Liver (tissue), 9 donors: ENCODE results near the gene WEE1. TPM values are rescaled to one million over a fixed set of nuclear protein-coding genes. Genes with fewer than 3 reads are reported as not detected.

Experiments
- DNase-seq: peaks from one replicate; pipeline ENCODE4 v3.0.0-alpha.2; 2017; ENCODE audit warnings: low spot score
- H3K27ac ChIP-seq, 2 donors: one replicate each; pipeline ENCODE4 v1.7.0; 2013; ENCODE audit warnings: inconsistent platforms in 2 of 2, low read length in 2 of 2, control low read depth in 1 of 2, low read depth in 1 of 2, mild to moderate bottlenecking in 1 of 2
- H3K27me3 ChIP-seq, 4 donors: one replicate each; pipeline versions ENCODE4 v1.6.1 to v1.7.0; 2013; ENCODE audit warnings: low read length in 3 of 4, inconsistent platforms in 1 of 4, mild to moderate bottlenecking in 1 of 4, moderate library complexity in 1 of 4; ENCODE audit not compliant: control insufficient read depth in 4 of 4, insufficient read depth in 4 of 4
- H3K36me3 ChIP-seq, 4 donors: one replicate each; pipeline versions ENCODE4 v1.6.1 to v1.7.0; 2013; ENCODE audit warnings: low read length in 3 of 4, mild to moderate bottlenecking in 3 of 4, low read depth in 1 of 4, moderate library complexity in 1 of 4; ENCODE audit not compliant: control insufficient read depth in 4 of 4, insufficient read depth in 3 of 4
- H3K4me1 ChIP-seq, 4 donors: one replicate each; pipeline versions ENCODE4 v1.6.1 to v1.7.0; 2013; ENCODE audit warnings: low read length in 3 of 4, mild to moderate bottlenecking in 3 of 4, moderate library complexity in 1 of 4; ENCODE audit not compliant: control insufficient read depth in 4 of 4, insufficient read depth in 4 of 4
- H3K4me3 ChIP-seq, 3 donors: one replicate each; pipeline versions ENCODE4 v1.6.1 to v1.7.0; 2013; ENCODE audit warnings: low read length in 3 of 3, control low read depth in 1 of 3, low read depth in 1 of 3, mild to moderate bottlenecking in 1 of 3
- H3K9ac ChIP-seq, 2 donors: one replicate each; pipeline ENCODE4 v1.7.0; 2013; ENCODE audit warnings: low read length in 2 of 2, mild to moderate bottlenecking in 2 of 2, moderate library complexity in 2 of 2, control low read depth in 1 of 2, low read depth in 1 of 2
- H3K9me3 ChIP-seq, 4 donors: one replicate each; pipeline versions ENCODE4 v1.6.1 to v1.7.0; 2013; ENCODE audit warnings: low read length in 3 of 4; ENCODE audit not compliant: control insufficient read depth in 4 of 4
- EGR1 ChIP-seq, 2 donors: IDR thresholded peaks; 2 replicates each; pipeline ENCODE4 v1.6.1; 2016 to 2018; ENCODE audit warnings: antibody characterized with exemption in 2 of 2, low read depth in 2 of 2
- FOXA1 ChIP-seq: IDR thresholded peaks from 2 replicates; pipeline ENCODE4 v1.6.1; 2016; ENCODE audit warnings: antibody characterized with exemption
- FOXA2 ChIP-seq: IDR thresholded peaks from 2 replicates; pipeline ENCODE4 v1.6.1; 2016; ENCODE audit warnings: antibody characterized with exemption
- GABPA ChIP-seq, 2 donors: IDR thresholded peaks in 1 of 2; conservative IDR thresholded peaks in 1 of 2; 2 replicates each; pipeline ENCODE4 v1.6.1; 2016; ENCODE audit warnings: antibody characterized with exemption in 2 of 2, mild to moderate bottlenecking in 1 of 2, moderate library complexity in 1 of 2
- HNF4A ChIP-seq, 2 donors: conservative IDR thresholded peaks; 2 replicates each; pipeline ENCODE4 v1.6.1; 2016; ENCODE audit warnings: antibody characterized with exemption in 2 of 2, mild to moderate bottlenecking in 2 of 2
- HNF4G ChIP-seq: IDR thresholded peaks from 2 replicates; pipeline ENCODE4 v1.6.1; 2016; ENCODE audit warnings: antibody characterized with exemption
- NR2F2 ChIP-seq: IDR thresholded peaks from 2 replicates; pipeline ENCODE4 v1.6.1; 2016; ENCODE audit warnings: antibody characterized with exemption
- RAD21 ChIP-seq, 2 donors: IDR thresholded peaks; 2 replicates each; pipeline ENCODE4 v1.6.1; 2016; ENCODE audit warnings: antibody characterized with exemption in 2 of 2, mild to moderate bottlenecking in 2 of 2
- RXRA ChIP-seq, 2 donors: IDR thresholded peaks; 2 replicates each; pipeline ENCODE4 v1.6.1; 2017 to 2018; ENCODE audit warnings: antibody characterized with exemption in 2 of 2, mild to moderate bottlenecking in 1 of 2
- SP1 ChIP-seq: IDR thresholded peaks from 2 replicates; pipeline ENCODE4 v1.6.1; 2018; ENCODE audit warnings: antibody characterized with exemption, mild to moderate bottlenecking
- TAF1 ChIP-seq: conservative IDR thresholded peaks from 2 replicates; pipeline ENCODE4 v1.6.1; 2016; ENCODE audit warnings: antibody characterized with exemption, mild to moderate bottlenecking
- YY1 ChIP-seq: IDR thresholded peaks from 2 replicates; pipeline ENCODE4 v1.6.1; 2016; ENCODE audit warnings: antibody characterized with exemption, mild to moderate bottlenecking
- WGBS: extraction: QIAGEN DNeasy Blood & Tissue Kit; methylation state at CpG from one replicate; pipeline ENCODE4 v1.1.7; 2013; 5-methylcytosine and 5-hydroxymethylcytosine counted together
- polyA plus RNA-seq, 2 donors: library from polyadenylated mRNA; stranded (reverse) in 1 of 2; unstranded in 1 of 2; fragments of 200-250 nt in 1 of 2; fragments of >200 nt in 1 of 2; fragmentation: Nextera tagmentation in 1 of 2; extraction: Ambion mirVana in 1 of 2; gene quantifications; one replicate each; pipeline versions ENCODE4 v1.2.1 to v1.2.3, GENCODE V29; 2013 to 2015
- total RNA-seq, 2 donors: library from RNA; depleted of rRNA; stranded (reverse); fragments of >200 nt; gene quantifications; one replicate each; pipeline ENCODE4 v1.2.3, GENCODE V29; 2014
- TF ChIP-seq, protein P1 (sequence below): IDR thresholded peaks from 2 replicates; pipeline ENCODE4 v1.6.1; 2016; ENCODE audit warnings: antibody characterized with exemption
- TF ChIP-seq, protein P2 (sequence below): IDR thresholded peaks from 2 replicates; pipeline ENCODE4 v1.6.1; 2016; ENCODE audit warnings: antibody characterized with exemption, mild to moderate bottlenecking
- TF ChIP-seq, protein P3 (sequence below): fragments of 150-350 bp; IDR thresholded peaks from 2 replicates; pipeline ENCODE4 v1.5.1; 2017; ENCODE audit warnings: improper control_type of control experiment, low read depth, low read length; ENCODE audit not compliant: missing input control
- TF ChIP-seq, protein P4 (sequence below): IDR thresholded peaks from 2 replicates; pipeline ENCODE4 v1.6.1; 2016; ENCODE audit warnings: antibody characterized with exemption
- TF ChIP-seq, protein P5 (sequence below): IDR thresholded peaks from 2 replicates; pipeline ENCODE4 v1.6.1; 2016; ENCODE audit warnings: antibody characterized with exemption
- donor health status: healthy.
- donor health status: healthy.
- donor health status: healthy.
- donor health status: healthy.
- donor health status: healthy.

WEE1 gene
- total and polyA plus RNA-seq, 4 donors: 3.5 to 39.6 (median 7.1) TPM

DNA sequence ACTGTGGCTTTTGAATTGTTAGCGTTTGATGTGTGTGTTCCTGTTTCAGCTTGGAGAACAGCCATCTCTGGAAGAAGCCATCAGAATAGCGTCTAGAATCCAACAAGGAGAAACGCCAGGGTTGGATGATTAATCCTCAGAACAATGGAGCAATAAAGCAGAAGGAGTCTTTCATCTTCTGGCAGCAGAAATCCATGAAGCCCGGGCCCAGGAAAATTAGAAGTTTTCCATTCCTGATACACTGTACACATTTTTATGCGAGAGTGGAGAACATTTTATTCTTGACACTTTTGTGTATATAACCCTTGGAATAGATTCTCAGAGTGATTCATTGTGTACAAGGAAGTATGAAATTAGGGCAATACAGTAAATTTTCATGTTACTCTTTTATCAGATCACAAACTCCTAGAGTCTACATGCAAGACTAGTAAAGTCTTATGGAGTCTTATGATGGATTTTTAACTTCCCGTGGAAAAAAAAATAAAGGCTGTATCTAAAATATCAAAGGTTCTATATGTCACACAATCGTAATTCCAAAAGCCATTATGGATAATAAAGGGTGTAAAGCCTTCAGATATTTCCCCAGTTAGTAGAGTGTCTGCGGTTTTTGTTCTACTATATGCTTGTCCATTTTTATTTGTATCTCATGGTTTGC is 45.9 kb upstream of the WEE1 start:
- Histone ChIP-seq H3K4me3 (no peak overlapping the region), H3K36me3 (peaks cover 0 to 7% (median 6%) of the 10 kb centered on the region in 4 donors), H3K27me3 (no peaks in the 10 kb centered on the region), H3K27ac (no peak overlapping the region), H3K4me1 (peaks cover 0 to 2% (median 0%) of the 10 kb centered on the region in 4 donors), H3K9me3 (no peaks in the 10 kb centered on the region), H3K9ac (no peak overlapping the region)
- DNase-seq: no peak
- TF ChIP-seq YY1 (no peak), FOXA1 (no peak), GABPA (IDR thresholded peaks at IDR 0.05 in 1 of 2, conservative IDR thresholded peaks at IDR 0.05 in 1 of 2) (no peak), SP1 (no peak), RXRA (IDR thresholded peaks at IDR 0.05) (no peak), HNF4G (no peak), FOXA2 (no peak), EGR1 (IDR thresholded peaks at IDR 0.05; ENCODE audit: low read depth in 2 of 2) (no peak)
- TF ChIP-seq, protein P1, sequence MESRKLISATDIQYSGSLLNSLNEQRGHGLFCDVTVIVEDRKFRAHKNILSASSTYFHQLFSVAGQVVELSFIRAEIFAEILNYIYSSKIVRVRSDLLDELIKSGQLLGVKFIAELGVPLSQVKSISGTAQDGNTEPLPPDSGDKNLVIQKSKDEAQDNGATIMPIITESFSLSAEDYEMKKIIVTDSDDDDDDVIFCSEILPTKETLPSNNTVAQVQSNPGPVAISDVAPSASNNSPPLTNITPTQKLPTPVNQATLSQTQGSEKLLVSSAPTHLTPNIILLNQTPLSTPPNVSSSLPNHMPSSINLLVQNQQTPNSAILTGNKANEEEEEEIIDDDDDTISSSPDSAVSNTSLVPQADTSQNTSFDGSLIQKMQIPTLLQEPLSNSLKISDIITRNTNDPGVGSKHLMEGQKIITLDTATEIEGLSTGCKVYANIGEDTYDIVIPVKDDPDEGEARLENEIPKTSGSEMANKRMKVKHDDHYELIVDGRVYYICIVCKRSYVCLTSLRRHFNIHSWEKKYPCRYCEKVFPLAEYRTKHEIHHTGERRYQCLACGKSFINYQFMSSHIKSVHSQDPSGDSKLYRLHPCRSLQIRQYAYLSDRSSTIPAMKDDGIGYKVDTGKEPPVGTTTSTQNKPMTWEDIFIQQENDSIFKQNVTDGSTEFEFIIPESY: no peak
- TF ChIP-seq, protein P2, sequence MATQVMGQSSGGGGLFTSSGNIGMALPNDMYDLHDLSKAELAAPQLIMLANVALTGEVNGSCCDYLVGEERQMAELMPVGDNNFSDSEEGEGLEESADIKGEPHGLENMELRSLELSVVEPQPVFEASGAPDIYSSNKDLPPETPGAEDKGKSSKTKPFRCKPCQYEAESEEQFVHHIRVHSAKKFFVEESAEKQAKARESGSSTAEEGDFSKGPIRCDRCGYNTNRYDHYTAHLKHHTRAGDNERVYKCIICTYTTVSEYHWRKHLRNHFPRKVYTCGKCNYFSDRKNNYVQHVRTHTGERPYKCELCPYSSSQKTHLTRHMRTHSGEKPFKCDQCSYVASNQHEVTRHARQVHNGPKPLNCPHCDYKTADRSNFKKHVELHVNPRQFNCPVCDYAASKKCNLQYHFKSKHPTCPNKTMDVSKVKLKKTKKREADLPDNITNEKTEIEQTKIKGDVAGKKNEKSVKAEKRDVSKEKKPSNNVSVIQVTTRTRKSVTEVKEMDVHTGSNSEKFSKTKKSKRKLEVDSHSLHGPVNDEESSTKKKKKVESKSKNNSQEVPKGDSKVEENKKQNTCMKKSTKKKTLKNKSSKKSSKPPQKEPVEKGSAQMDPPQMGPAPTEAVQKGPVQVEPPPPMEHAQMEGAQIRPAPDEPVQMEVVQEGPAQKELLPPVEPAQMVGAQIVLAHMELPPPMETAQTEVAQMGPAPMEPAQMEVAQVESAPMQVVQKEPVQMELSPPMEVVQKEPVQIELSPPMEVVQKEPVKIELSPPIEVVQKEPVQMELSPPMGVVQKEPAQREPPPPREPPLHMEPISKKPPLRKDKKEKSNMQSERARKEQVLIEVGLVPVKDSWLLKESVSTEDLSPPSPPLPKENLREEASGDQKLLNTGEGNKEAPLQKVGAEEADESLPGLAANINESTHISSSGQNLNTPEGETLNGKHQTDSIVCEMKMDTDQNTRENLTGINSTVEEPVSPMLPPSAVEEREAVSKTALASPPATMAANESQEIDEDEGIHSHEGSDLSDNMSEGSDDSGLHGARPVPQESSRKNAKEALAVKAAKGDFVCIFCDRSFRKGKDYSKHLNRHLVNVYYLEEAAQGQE: no peak
- TF ChIP-seq, protein P3, sequence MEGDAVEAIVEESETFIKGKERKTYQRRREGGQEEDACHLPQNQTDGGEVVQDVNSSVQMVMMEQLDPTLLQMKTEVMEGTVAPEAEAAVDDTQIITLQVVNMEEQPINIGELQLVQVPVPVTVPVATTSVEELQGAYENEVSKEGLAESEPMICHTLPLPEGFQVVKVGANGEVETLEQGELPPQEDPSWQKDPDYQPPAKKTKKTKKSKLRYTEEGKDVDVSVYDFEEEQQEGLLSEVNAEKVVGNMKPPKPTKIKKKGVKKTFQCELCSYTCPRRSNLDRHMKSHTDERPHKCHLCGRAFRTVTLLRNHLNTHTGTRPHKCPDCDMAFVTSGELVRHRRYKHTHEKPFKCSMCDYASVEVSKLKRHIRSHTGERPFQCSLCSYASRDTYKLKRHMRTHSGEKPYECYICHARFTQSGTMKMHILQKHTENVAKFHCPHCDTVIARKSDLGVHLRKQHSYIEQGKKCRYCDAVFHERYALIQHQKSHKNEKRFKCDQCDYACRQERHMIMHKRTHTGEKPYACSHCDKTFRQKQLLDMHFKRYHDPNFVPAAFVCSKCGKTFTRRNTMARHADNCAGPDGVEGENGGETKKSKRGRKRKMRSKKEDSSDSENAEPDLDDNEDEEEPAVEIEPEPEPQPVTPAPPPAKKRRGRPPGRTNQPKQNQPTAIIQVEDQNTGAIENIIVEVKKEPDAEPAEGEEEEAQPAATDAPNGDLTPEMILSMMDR: no peak
- TF ChIP-seq, protein P4, sequence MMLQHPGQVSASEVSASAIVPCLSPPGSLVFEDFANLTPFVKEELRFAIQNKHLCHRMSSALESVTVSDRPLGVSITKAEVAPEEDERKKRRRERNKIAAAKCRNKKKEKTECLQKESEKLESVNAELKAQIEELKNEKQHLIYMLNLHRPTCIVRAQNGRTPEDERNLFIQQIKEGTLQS: no peak
- 75% methylated on average over 8 of the region's 8 CpGs for WGBS

DNA sequence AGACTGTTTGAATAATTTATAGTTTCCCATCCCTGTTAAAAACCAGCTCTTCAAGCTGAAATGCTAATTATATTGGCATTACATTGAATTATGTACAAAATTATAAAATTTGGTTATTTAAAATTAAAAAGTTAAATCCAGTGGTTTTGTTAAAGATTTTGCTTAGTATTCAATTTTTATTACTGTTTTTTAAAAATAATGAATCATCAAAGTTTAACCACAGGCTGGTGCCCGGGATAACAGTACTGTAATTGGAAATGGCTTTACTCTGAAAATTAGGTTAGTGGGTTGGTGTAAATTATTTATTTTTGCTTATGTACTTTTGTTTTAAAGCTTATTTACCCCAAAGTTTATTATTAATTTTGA is 45.4 kb upstream of the WEE1 start:
- Histone ChIP-seq H3K27ac (no peak overlapping the region), H3K4me3 (no peak overlapping the region), H3K9me3 (no peaks in the 10 kb centered on the region), H3K36me3 (peaks cover 0 to 7% (median 6%) of the 10 kb centered on the region in 4 donors), H3K27me3 (no peaks in the 10 kb centered on the region), H3K4me1 (peaks cover 0 to 2% (median 0%) of the 10 kb centered on the region in 4 donors), H3K9ac (no peak overlapping the region)
- 91% methylated on average over 1 of the region's 1 CpG for WGBS
- DNase-seq: no peak
- TF ChIP-seq, protein P2: no peak
- no peak for TF ChIP-seq FOXA2
- no peak for TF ChIP-seq TAF1
- no peak for TF ChIP-seq YY1
- TF ChIP-seq HNF4A (conservative IDR thresholded peaks at IDR 0.05): no peak
- no peak for TF ChIP-seq HNF4G
- no peak for TF ChIP-seq RXRA (IDR thresholded peaks at IDR 0.05)
- no peak for TF ChIP-seq NR2F2
- TF ChIP-seq, protein P5, sequence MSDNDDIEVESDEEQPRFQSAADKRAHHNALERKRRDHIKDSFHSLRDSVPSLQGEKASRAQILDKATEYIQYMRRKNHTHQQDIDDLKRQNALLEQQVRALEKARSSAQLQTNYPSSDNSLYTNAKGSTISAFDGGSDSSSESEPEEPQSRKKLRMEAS: no peak
- TF ChIP-seq RAD21 (IDR thresholded peaks at IDR 0.05): no peak
- TF ChIP-seq, protein P1: no peak
- no peak for TF ChIP-seq EGR1 (IDR thresholded peaks at IDR 0.05; ENCODE audit: low read depth in 2 of 2)
